Measurements from ENCODE around the gene RRH. TPM values are rescaled to one million over a fixed set of nuclear protein-coding genes. Genes with fewer than 3 reads are reported as not detected.
"Not testable (repeated sequence)": the region's sequence is repeated elsewhere in the genome, so short reads cannot be mapped to it uniquely, and the experiment has no call there.

Gene RRH
- total RNA-seq, 1 experiment from 2014 or later = not detected

DNA sequence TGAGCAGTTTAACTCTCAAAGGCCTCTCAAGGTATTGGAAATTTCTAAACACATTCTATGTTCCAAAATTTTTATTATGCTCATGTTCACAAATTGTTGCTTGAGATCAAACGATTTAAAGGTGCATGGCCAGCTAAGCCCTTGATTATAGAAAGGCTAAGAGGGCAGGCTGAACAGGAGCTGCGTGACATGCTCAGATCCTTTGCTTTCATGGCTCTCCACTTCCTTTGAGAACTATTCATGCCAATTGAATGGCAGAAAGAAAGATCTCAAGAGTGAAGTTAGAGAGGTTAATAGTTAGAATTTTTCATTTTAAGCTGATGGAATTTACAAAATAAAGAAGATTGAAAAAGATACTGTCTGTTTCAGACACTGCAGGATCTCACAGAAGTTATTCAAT is 20.7 kb downstream of the RRH start (continued):
- TF ChIP-seq, protein P1, sequence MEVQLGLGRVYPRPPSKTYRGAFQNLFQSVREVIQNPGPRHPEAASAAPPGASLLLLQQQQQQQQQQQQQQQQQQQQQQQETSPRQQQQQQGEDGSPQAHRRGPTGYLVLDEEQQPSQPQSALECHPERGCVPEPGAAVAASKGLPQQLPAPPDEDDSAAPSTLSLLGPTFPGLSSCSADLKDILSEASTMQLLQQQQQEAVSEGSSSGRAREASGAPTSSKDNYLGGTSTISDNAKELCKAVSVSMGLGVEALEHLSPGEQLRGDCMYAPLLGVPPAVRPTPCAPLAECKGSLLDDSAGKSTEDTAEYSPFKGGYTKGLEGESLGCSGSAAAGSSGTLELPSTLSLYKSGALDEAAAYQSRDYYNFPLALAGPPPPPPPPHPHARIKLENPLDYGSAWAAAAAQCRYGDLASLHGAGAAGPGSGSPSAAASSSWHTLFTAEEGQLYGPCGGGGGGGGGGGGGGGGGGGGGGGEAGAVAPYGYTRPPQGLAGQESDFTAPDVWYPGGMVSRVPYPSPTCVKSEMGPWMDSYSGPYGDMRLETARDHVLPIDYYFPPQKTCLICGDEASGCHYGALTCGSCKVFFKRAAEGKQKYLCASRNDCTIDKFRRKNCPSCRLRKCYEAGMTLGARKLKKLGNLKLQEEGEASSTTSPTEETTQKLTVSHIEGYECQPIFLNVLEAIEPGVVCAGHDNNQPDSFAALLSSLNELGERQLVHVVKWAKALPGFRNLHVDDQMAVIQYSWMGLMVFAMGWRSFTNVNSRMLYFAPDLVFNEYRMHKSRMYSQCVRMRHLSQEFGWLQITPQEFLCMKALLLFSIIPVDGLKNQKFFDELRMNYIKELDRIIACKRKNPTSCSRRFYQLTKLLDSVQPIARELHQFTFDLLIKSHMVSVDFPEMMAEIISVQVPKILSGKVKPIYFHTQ (CRISPR knock-in tag; IDR thresholded peaks at IDR 0.05) = no peak
- TF ChIP-seq, protein P2, sequence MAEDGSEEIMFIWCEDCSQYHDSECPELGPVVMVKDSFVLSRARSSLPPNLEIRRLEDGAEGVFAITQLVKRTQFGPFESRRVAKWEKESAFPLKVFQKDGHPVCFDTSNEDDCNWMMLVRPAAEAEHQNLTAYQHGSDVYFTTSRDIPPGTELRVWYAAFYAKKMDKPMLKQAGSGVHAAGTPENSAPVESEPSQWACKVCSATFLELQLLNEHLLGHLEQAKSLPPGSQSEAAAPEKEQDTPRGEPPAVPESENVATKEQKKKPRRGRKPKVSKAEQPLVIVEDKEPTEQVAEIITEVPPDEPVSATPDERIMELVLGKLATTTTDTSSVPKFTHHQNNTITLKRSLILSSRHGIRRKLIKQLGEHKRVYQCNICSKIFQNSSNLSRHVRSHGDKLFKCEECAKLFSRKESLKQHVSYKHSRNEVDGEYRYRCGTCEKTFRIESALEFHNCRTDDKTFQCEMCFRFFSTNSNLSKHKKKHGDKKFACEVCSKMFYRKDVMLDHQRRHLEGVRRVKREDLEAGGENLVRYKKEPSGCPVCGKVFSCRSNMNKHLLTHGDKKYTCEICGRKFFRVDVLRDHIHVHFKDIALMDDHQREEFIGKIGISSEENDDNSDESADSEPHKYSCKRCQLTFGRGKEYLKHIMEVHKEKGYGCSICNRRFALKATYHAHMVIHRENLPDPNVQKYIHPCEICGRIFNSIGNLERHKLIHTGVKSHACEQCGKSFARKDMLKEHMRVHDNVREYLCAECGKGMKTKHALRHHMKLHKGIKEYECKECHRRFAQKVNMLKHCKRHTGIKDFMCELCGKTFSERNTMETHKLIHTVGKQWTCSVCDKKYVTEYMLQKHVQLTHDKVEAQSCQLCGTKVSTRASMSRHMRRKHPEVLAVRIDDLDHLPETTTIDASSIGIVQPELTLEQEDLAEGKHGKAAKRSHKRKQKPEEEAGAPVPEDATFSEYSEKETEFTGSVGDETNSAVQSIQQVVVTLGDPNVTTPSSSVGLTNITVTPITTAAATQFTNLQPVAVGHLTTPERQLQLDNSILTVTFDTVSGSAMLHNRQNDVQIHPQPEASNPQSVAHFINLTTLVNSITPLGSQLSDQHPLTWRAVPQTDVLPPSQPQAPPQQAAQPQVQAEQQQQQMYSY (CRISPR knock-in tag; IDR thresholded peaks at IDR 0.05) = no peak
- TF ChIP-seq ZNF317 (CRISPR knock-in tag; IDR thresholded peaks at IDR 0.05; ENCODE audit: borderline replicate concordance, low read depth) (no peak), FOXK1 (CRISPR knock-in tag; IDR thresholded peaks at IDR 0.05) (no peak), ZNF416 (CRISPR knock-in tag; IDR thresholded peaks at IDR 0.05) (no peak), ZNF232 (CRISPR knock-in tag; IDR thresholded peaks at IDR 0.05) (no peak)

DNA sequence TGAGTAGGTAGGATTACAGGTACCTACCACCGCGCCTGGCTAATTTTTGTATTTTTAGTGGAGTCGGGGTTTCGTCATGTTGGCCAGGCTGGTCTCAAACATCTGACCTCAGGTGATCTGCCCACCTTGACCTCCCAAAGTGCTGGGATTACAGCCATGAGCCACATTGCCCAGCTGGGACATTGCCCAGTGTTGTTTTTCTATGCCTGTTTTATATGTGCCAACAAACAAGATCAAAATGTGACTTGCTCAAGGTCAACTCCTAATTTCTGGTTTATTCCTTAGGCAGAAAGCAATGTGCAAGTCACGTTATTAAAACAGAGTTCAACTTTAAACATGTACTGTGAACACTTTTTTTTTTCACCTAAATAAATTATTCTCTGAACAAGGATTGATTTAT is 22.8 kb downstream of the RRH start:
- no peaks in the 10 kb centered on the region for H3K36me3 Mint-ChIP-seq
- ChIA-PET CTCF (no interaction called here), POLR2A (no interaction called here)
- DNase-seq (ENCODE audit: low spot score) = no peak
- peaks cover 2% of the 10 kb centered on the region; the same call in 1 of the 2 replicates for H3K9me3 Mint-ChIP-seq
- no peak overlapping the region for H3K4me3 Mint-ChIP-seq
- no peak for ATAC-seq
- no peaks in the 10 kb centered on the region for H3K27me3 Mint-ChIP-seq (ENCODE audit: low read depth)
- no peak for TF ChIP-seq HMGA2 (CRISPR knock-in tag; IDR thresholded peaks at IDR 0.05)
- H3K4me1 Mint-ChIP-seq = peaks cover 3% of the 10 kb centered on the region; the same call in 1 of the 2 replicates
- no peak overlapping the region for H3K27ac Mint-ChIP-seq

DNA sequence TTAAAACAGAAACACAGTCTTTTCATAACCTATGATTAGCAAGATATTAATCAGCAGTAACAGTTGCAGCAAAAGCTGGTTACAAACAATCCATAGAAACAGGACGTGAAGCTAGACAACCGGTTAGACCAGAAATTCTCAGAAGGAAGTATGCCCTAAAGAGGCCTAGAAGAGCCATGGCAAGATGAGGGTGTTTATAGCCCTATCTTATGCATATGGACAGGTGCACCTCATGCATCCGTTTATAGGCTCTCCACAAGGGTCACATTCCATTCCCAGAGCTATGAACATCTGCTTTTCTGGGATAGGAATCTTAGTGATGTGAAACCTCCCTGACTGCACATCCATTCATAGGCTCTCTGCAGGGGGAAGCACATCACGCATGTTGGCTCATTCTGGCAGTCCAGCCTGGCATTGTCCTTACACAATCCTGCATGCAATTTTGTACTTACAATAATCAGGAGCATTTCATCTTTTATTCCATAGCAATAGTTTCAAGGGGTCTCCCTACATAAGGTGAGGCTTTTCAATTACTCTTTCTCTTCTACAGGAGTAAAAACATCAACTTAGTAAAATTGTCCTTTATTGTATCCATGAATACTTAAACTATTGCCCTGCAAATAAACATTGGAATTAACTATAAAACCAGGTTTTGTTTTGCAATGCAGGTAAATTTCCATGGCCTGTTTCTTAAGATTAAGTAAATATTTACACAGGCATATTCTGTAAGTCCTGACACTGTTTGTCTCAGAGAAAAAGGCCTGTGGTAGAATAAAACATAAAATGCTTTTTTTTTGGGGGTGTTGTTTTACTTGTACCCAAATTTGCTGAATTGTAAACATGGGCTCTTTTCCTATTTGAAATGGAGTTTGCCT is 31.9 kb downstream of the RRH start:
- POLR2A ChIA-PET; DNase-seq (ENCODE audit: low spot score); ATAC-seq; CTCF ChIA-PET; H3K27ac Mint-ChIP-seq; H3K4me1 Mint-ChIP-seq; H3K27me3 Mint-ChIP-seq (ENCODE audit: low read depth); H3K4me3 Mint-ChIP-seq: not testable (repeated sequence)
- H3K36me3 Mint-ChIP-seq = peaks cover 27% of the 10 kb centered on the region
- H3K9me3 Mint-ChIP-seq = peaks cover 50% of the 10 kb centered on the region

DNA sequence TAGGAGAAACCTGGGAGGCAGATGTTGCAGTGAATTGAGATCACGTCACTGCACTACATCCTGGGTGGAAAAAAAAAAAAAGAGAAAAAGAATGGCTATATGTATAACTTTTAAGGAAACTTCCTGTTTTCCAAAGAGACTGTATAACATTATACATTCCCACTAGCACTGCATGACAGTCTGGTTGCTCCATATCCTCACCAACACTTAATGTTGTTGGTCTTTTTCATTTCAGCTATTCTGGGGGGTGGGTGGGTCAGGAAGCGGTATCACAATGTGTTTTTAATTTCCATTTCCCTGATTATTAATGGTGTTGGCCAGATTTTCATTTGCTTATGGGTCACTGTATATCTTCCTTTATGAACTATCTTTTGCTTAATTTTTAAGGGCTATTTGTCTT is 33.5 kb downstream of the RRH start:
- ATAC-seq = no peak
- Mint-ChIP-seq H3K9me3 (peaks cover 42% of the 10 kb centered on the region), H3K4me3 (no peak overlapping the region), H3K27ac (no peak overlapping the region), H3K4me1 (no peaks in the 10 kb centered on the region), H3K36me3 (peaks cover 27% of the 10 kb centered on the region), H3K27me3 (ENCODE audit: low read depth) (no peaks in the 10 kb centered on the region)
- DNase-seq (ENCODE audit: low spot score) = no peak
- CTCF ChIA-PET = no interaction called here
- POLR2A ChIA-PET = no interaction called here
- no peak for TF ChIP-seq CBFB (CRISPR knock-in tag; IDR thresholded peaks at IDR 0.05; ENCODE audit: low read depth)
- TF ChIP-seq, protein P3, sequence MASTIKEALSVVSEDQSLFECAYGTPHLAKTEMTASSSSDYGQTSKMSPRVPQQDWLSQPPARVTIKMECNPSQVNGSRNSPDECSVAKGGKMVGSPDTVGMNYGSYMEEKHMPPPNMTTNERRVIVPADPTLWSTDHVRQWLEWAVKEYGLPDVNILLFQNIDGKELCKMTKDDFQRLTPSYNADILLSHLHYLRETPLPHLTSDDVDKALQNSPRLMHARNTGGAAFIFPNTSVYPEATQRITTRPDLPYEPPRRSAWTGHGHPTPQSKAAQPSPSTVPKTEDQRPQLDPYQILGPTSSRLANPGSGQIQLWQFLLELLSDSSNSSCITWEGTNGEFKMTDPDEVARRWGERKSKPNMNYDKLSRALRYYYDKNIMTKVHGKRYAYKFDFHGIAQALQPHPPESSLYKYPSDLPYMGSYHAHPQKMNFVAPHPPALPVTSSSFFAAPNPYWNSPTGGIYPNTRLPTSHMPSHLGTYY (CRISPR knock-in tag; IDR thresholded peaks at IDR 0.05) = no peak
- TF ChIP-seq, protein P4, sequence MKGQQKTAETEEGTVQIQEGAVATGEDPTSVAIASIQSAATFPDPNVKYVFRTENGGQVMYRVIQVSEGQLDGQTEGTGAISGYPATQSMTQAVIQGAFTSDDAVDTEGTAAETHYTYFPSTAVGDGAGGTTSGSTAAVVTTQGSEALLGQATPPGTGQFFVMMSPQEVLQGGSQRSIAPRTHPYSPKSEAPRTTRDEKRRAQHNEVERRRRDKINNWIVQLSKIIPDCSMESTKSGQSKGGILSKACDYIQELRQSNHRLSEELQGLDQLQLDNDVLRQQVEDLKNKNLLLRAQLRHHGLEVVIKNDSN (CRISPR knock-in tag; IDR thresholded peaks at IDR 0.05) = no peak
- no peak for TF ChIP-seq NR3C1 (CRISPR knock-in tag; conservative IDR thresholded peaks at IDR 0.05; ENCODE audit: low read depth)
- TF ChIP-seq ZNF671 (CRISPR knock-in tag; IDR thresholded peaks at IDR 0.05) = no peak
- TF ChIP-seq MYBL2 (CRISPR knock-in tag; IDR thresholded peaks at IDR 0.05) = no peak
- no peak for TF ChIP-seq ZNF416 (CRISPR knock-in tag; IDR thresholded peaks at IDR 0.05)
- TF ChIP-seq, protein P5, sequence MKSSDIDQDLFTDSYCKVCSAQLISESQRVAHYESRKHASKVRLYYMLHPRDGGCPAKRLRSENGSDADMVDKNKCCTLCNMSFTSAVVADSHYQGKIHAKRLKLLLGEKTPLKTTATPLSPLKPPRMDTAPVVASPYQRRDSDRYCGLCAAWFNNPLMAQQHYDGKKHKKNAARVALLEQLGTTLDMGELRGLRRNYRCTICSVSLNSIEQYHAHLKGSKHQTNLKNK (CRISPR knock-in tag; IDR thresholded peaks at IDR 0.05) = no peak
- no peak for TF ChIP-seq ZNF232 (CRISPR knock-in tag; IDR thresholded peaks at IDR 0.05)
- no peak for TF ChIP-seq NR1H2 (CRISPR knock-in tag; IDR thresholded peaks at IDR 0.05)
- no peak for TF ChIP-seq TEAD1 (CRISPR knock-in tag; IDR thresholded peaks at IDR 0.05)
- no peak for TF ChIP-seq TEAD4 (CRISPR knock-in tag; IDR thresholded peaks at IDR 0.05)
- TF ChIP-seq, protein P6, sequence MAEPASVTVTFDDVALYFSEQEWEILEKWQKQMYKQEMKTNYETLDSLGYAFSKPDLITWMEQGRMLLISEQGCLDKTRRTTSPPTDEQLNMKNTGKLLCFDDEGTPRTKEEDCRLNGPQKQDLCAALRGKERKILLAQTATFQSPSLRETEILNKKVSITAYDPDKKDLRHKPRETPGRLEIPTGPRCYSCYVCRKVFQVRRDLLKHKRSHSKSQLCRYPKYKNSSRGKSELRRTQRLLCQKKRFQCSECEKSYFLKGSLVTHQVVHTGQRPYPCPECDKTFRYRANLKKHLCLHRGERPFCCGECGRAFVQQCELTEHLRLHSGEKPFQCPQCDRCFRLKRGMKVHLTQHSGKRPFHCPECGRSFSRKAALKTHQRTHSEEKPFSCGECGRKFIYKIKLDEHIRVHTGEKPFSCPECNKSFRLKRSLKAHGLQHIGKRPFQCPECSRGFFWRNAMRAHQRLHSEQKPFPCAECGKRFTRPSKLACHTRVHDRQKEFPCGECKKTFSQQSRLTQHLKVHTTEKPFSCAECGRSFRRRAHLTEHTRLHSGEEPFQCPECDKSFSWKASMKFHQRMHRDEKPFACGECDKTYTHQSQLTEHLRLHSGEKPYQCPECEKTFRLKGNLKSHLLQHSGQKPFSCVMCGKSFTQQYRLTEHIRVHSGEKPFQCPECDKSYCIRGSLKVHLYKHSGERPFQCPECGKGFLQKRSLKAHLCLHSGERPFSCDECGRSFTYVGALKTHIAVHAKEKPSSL (CRISPR knock-in tag; conservative IDR thresholded peaks at IDR 0.05) = no peak
- no peak for TF ChIP-seq ZNF138 (CRISPR knock-in tag; conservative IDR thresholded peaks at IDR 0.05)
